Loucy (cell line): ENCODE data around the gene CD74.

Experiments used
- H2AFZ ChIP-seq: fragments of 200-600 bp; sonication (generic); 2 replicates; pipeline ENCODE4 v1.6.0; 2016; ENCODE audit warnings: antibody characterized with exemption, mild to moderate bottlenecking, low read length, moderate library complexity
- H3F3A ChIP-seq: fragments of 200-600 bp; 2 replicates; pipeline ENCODE4 v1.6.0; 2016; ENCODE audit warnings: antibody characterized with exemption, low read depth, mild to moderate bottlenecking
- H3K27me3 ChIP-seq: fragments of 200-600 bp; sonication (generic); 2 replicates; pipeline ENCODE4 v1.6.1; 2014; ENCODE audit warnings: low read length, mild to moderate bottlenecking; ENCODE audit not compliant: insufficient read depth, poor library complexity, severe bottlenecking
- H3K36me3 ChIP-seq: fragments of 200-600 bp; sonication (generic); 2 replicates; pipeline ENCODE4 v1.6.1; 2016; ENCODE audit warnings: low read length; ENCODE audit not compliant: insufficient read depth
- H3K4me1 ChIP-seq: fragments of 200-600 bp; sonication (generic); 2 replicates; pipeline ENCODE4 v1.5.1; 2014; ENCODE audit warnings: low read length, mild to moderate bottlenecking; ENCODE audit not compliant: insufficient read depth, poor library complexity, severe bottlenecking
- H3K4me2 ChIP-seq: fragments of 200-600 bp; sonication (generic); 2 replicates; pipeline ENCODE4 v1.6.0; 2014; ENCODE audit warnings: antibody characterized with exemption, low read length, low read depth, mild to moderate bottlenecking; ENCODE audit not compliant: poor library complexity, severe bottlenecking
- H3K4me3 ChIP-seq: fragments of 200-600 bp; sonication (generic); 2 replicates; pipeline ENCODE4 v1.5.1; 2014; ENCODE audit warnings: low read length, mild to moderate bottlenecking, mixed read lengths; ENCODE audit not compliant: poor library complexity, severe bottlenecking
- H3K79me2 ChIP-seq: fragments of 200-600 bp; sonication (generic); 2 replicates; pipeline ENCODE4 v1.6.1; 2014; ENCODE audit warnings: low read length; ENCODE audit not compliant: insufficient read depth
- H3K9ac ChIP-seq: fragments of 200-600 bp; sonication (generic); 2 replicates; pipeline ENCODE4 v1.6.0; 2014; ENCODE audit warnings: mild to moderate bottlenecking, low read depth, low read length, moderate library complexity; ENCODE audit not compliant: poor library complexity, severe bottlenecking
- H3K9me2 ChIP-seq: fragments of 200-600 bp; sonication (generic); replicated peaks from 2 replicates; pipeline ENCODE4 v1.6.1; 2016; ENCODE audit warnings: low read depth, low read length, mixed read lengths
- H3K9me3 ChIP-seq: fragments of 200-600 bp; sonication (generic); 2 replicates; pipeline ENCODE4 v1.6.1; 2014; ENCODE audit warnings: mild to moderate bottlenecking, antibody characterized with exemption, low read length, low read depth; ENCODE audit not compliant: insufficient read depth
- H4K20me1 ChIP-seq: fragments of 200-600 bp; sonication (generic); 2 replicates; pipeline ENCODE4 v1.6.0; 2014; ENCODE audit warnings: antibody characterized with exemption, low read length, mild to moderate bottlenecking; ENCODE audit not compliant: insufficient read depth, poor library complexity, severe bottlenecking
- EZH2phosphoT487 ChIP-seq: fragments of 200-600 bp; IDR thresholded peaks from 2 replicates; pipeline ENCODE4 v1.6.1; 2018; ENCODE audit warnings: antibody characterized with exemption, mild to moderate bottlenecking, moderate library complexity, borderline replicate concordance
- TF ChIP-seq, protein P1 (sequence below): fragments of 200-600 bp; sonication (generic); conservative IDR thresholded peaks from 2 replicates; pipeline ENCODE4 v1.5.1; 2014; ENCODE audit warnings: mild to moderate bottlenecking, antibody characterized with exemption, low read length

Gene CD74

DNA sequence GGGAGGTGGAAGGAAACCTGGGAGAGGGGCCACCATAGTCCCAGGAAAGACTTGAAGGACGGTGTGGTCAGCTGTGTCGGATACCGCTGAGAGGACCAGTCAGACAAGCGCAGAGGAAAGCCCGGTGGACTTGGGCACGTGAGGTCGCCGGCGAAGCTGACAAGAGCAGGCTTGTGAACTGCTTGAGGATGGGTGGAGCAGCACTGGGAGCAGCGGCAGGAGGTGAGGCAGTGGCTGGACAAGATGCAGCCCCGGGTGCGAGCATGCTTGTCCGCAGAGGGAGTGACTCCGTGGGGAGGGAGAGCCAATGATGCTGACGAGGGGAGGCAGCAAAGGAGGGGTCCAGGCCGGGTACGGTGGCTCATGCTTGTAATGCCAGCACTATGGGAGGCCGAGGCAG is 18.3 kb upstream of the CD74 start:
- H3K4me1 ChIP-seq = peaks cover 3% of the 10 kb centered on the region
- H3K4me2 ChIP-seq = no peak overlapping the region
- no peaks in the 10 kb centered on the region for H3K9me3 ChIP-seq
- H3K4me3 ChIP-seq = no peak overlapping the region
- no peaks in the 10 kb centered on the region for H3F3A ChIP-seq
- TF ChIP-seq, protein P1, sequence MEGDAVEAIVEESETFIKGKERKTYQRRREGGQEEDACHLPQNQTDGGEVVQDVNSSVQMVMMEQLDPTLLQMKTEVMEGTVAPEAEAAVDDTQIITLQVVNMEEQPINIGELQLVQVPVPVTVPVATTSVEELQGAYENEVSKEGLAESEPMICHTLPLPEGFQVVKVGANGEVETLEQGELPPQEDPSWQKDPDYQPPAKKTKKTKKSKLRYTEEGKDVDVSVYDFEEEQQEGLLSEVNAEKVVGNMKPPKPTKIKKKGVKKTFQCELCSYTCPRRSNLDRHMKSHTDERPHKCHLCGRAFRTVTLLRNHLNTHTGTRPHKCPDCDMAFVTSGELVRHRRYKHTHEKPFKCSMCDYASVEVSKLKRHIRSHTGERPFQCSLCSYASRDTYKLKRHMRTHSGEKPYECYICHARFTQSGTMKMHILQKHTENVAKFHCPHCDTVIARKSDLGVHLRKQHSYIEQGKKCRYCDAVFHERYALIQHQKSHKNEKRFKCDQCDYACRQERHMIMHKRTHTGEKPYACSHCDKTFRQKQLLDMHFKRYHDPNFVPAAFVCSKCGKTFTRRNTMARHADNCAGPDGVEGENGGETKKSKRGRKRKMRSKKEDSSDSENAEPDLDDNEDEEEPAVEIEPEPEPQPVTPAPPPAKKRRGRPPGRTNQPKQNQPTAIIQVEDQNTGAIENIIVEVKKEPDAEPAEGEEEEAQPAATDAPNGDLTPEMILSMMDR = no peak
- TF ChIP-seq EZH2phosphoT487 = no peak
- H3K36me3 ChIP-seq = no peaks in the 10 kb centered on the region
- no peaks in the 10 kb centered on the region for H4K20me1 ChIP-seq
- H3K9ac ChIP-seq = no peak overlapping the region
- no peak overlapping the region for H2AFZ ChIP-seq
- H3K79me2 ChIP-seq = no peaks in the 10 kb centered on the region
- no peaks in the 10 kb centered on the region for H3K27me3 ChIP-seq
- H3K9me2 ChIP-seq = no peaks in the 10 kb centered on the region

DNA sequence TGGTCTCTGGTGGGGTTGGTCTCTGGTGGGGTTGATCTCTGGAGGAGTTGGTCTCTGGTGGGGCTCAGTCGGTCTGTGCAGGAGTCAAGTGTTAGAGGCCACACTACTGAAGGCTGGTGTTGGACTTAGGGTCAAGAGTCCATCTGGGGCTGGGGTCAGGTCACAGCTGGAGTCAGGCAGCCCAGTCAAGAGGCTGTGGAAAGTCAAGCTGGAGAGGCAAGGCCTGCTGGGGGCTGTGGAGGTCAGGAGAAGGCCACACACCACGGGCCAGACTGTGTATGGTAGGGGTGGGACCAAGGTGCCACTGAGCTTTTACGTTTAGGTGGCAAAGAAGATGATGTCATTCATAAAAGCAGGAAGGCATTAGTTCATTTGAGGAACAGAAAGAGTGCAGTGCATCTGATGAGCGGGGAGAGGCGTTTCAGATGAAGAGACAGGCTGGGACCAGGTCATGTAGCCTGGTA is 16.7 kb upstream of the CD74 start:
- Histone ChIP-seq H3K9me2 (no peaks in the 10 kb centered on the region), H3F3A (no peaks in the 10 kb centered on the region), H3K9ac (no peak overlapping the region), H3K4me3 (no peak overlapping the region), H4K20me1 (no peaks in the 10 kb centered on the region), H3K9me3 (no peaks in the 10 kb centered on the region), H3K36me3 (no peaks in the 10 kb centered on the region), H3K4me2 (no peak overlapping the region), H3K79me2 (no peaks in the 10 kb centered on the region), H3K27me3 (no peaks in the 10 kb centered on the region), H2AFZ (no peak overlapping the region), H3K4me1 (no peaks in the 10 kb centered on the region)
- TF ChIP-seq, protein P1 = no peak
- TF ChIP-seq EZH2phosphoT487 = no peak

DNA sequence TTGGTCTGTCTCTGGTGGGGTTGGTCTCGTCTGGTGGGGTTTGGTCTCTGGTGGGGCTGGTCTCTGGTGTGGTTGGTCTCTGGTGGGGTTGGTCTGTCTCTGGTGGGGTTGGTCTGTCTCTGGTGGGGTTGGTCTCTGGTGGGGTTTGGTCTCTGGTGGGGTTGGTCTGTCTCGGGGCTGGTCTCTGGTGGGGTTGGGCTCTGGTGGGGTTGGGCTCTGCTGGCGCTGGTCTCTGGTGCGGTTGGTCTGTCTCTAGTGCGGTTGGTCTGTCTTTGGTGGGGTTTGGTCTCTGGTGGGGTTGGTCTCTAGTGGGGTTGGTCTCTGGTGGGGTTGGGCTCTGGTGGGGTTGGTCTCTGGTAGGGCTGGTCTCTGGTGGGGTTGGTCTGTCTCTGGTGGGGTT is 16.3 kb upstream of the CD74 start:
- Histone ChIP-seq H3K36me3 (no peaks in the 10 kb centered on the region), H3K9me2 (no peaks in the 10 kb centered on the region), H3K9me3 (no peaks in the 10 kb centered on the region), H4K20me1 (no peaks in the 10 kb centered on the region), H3K27me3 (no peaks in the 10 kb centered on the region), H3K4me1 (no peaks in the 10 kb centered on the region), H3F3A (no peaks in the 10 kb centered on the region), H3K4me3 (no peak overlapping the region), H3K9ac (no peak overlapping the region), H3K79me2 (no peaks in the 10 kb centered on the region), H3K4me2 (no peak overlapping the region), H2AFZ (no peak overlapping the region)
- no peak for TF ChIP-seq EZH2phosphoT487
- TF ChIP-seq, protein P1 = no peak
